HG02763 (cell line): Measurements from ENCODE around the gene NXPH4.

Experiments
- ATAC-seq: cut with Tn5 transposase; IDR thresholded peaks from one replicate; pipeline ENCODE4 v1.9.1; 2021; ENCODE audit warnings: mild to moderate bottlenecking, moderate library complexity; ENCODE audit not compliant: unreplicated experiment

The NXPH4 gene

GRCh38 chr12:57241402-57242310 lies 25.1 kb downstream of the NXPH4 start:
- no peak for ATAC-seq

- ATAC-seq, result no peak
Measured at GRCh38 chr12:57242329-57242690, 25.7 kb downstream of the NXPH4 start.

GRCh38 chr12:57242691-57243454 lies 26.3 kb downstream of the NXPH4 start:
- peak; percentile 38 for ATAC-seq

GRCh38 chr12:57243521-57244311 lies 27.1 kb downstream of the NXPH4 start:
- ATAC-seq, result no peak

GRCh38 chr12:57244312-57244696 lies 27.7 kb downstream of the NXPH4 start:
- no peak for ATAC-seq

GRCh38 chr12:57247041-57247440 lies 30.4 kb downstream of the NXPH4 start:
- no peak for ATAC-seq

GRCh38 chr12:57248934-57249742 lies 32.5 kb downstream of the NXPH4 start:
- ATAC-seq, result no peak

- no peak for ATAC-seq
Measured at GRCh38 chr12:57250541-57250940, 33.9 kb downstream of the NXPH4 start.

- ATAC-seq, result no peak
Measured at GRCh38 chr12:57250956-57251355, 34.4 kb downstream of the NXPH4 start, which contains the start of gene STAC3. TSS of gene STAC3 (minus strand) at chr12:57251187. CDS start at chr12:57249636, 1,551 bp downstream.

GRCh38 chr12:57254506-57255280 lies 38.1 kb downstream of the NXPH4 start:
- ATAC-seq, result no peak

GRCh38 chr12:57255916-57256315 lies 39.3 kb downstream of the NXPH4 start:
- ATAC-seq, result no peak

- ATAC-seq, result no peak
Measured at GRCh38 chr12:57258977-57259970, 42.7 kb downstream of the NXPH4 start.

- no peak for ATAC-seq
Measured at GRCh38 chr12:57260366-57260765, 43.8 kb downstream of the NXPH4 start.

GRCh38 chr12:57261428-57261865 lies 44.9 kb downstream of the NXPH4 start:
- ATAC-seq, result no peak

GRCh38 chr12:57262126-57262822 lies 45.7 kb downstream of the NXPH4 start:
- no peak for ATAC-seq

- no peak for ATAC-seq
Measured at GRCh38 chr12:57263096-57263495, 46.5 kb downstream of the NXPH4 start.

GRCh38 chr12:57266681-57267080 lies 50.1 kb downstream of the NXPH4 start:
- no peak for ATAC-seq

- ATAC-seq, result no peak
Measured at GRCh38 chr12:57268264-57268663, 51.7 kb downstream of the NXPH4 start.
